Heart left ventricle (tissue), 13 donors: Measurements from ENCODE around the gene CREG2.

ENCODE experiments used
- CTCF ChIP-seq, 12 donors: fragments of 200-600 bp; sonication (generic) in 4 of 12; IDR thresholded peaks; one replicate each; pipeline versions ENCODE4 v1.5.0 to v1.8.0; 2018 to 2022; ENCODE audit warnings: antibody characterized with exemption in 12 of 12, mild to moderate bottlenecking in 5 of 12
- POLR2A ChIP-seq, 2 donors: fragments of 450-650 bp; IDR thresholded peaks; one replicate each; pipeline ENCODE4 v1.6.1; 2017; ENCODE audit warnings: antibody characterized with exemption in 2 of 2, mild to moderate bottlenecking in 2 of 2, moderate library complexity in 2 of 2
- donor health status: ischemic (EF 13 %, LVEDD 7.1; RV severe dilation, severe dysfunction).
- donor health status: DM: no; HTN: yes; CAD: no.
- donor health status: DM: no; HTN: no; CAD: no.
- donor health status: ischemic (EF 25% LVEDD 6.9; RV normal size, moderate dysfunction).
- donor health status: ischemic (EF 25% LVEDD 5.7; RV mildly dilated, moderate dysfunction).
- donor health status: ischemic (EF 35%, LVEDD 5.7; RV mildly dilated, moderate dysfunction).
- donor health status: nonischemic (EF 11% LVEDD 7.7; RV severe dilation, severe dysfunction).
- donor health status: DM: yes; HTN: yes; CAD: no.
- donor health status: PGD.
- donor health status: ischemic (EF 29% LVEDD 5.4; RV normal size, mild dysfunction).
- donor health status: nonischemic (EF 23%, LVEDD 6.1; RV moderate dilation, normal function).

- no peak for TF ChIP-seq CTCF (IDR thresholded peaks at IDR 0.05)
- TF ChIP-seq POLR2A (IDR thresholded peaks at IDR 0.05): no peak
Observed at GRCh38 chr2:101360232-101360631, 27.1 kb downstream of the CREG2 start.
